Measurements from ENCODE around the gene RCHY1.
"Not testable (repeated sequence)": the region's sequence is repeated elsewhere in the genome, so short reads cannot be mapped to it uniquely, and the experiment has no call there.

RCHY1 gene

GRCh38 chr4:75514949-75515612, 878 bp upstream of the RCHY1 start:
- no peak for DNase-seq

GRCh38 chr4:75513526-75514130, 575 bp downstream of the RCHY1 start:
- no peak for DNase-seq

- no peak for DNase-seq
Measured at GRCh38 chr4:75512386-75513211, 1.6 kb downstream of the RCHY1 start.

- DNase-seq = no peak
Measured at GRCh38 chr4:75511841-75512240, 2.4 kb downstream of the RCHY1 start.

GRCh38 chr4:75509592-75509991, 4.6 kb downstream of the RCHY1 start:
- not testable (repeated sequence) for DNase-seq

- no peak for DNase-seq
Measured at GRCh38 chr4:75505630-75506029, 8.6 kb downstream of the RCHY1 start.

GRCh38 chr4:75502671-75503070, 11.5 kb downstream of the RCHY1 start:
- no peak for DNase-seq

- DNase-seq = no peak
Measured at GRCh38 chr4:75499900-75500299, 14.3 kb downstream of the RCHY1 start.

GRCh38 chr4:75498041-75498440, 16.2 kb downstream of the RCHY1 start:
- DNase-seq = no peak

- no peak for DNase-seq
Measured at GRCh38 chr4:75497133-75497532, 17.1 kb downstream of the RCHY1 start.

- DNase-seq = no peak
Measured at GRCh38 chr4:75496406-75496805, 17.8 kb downstream of the RCHY1 start.

GRCh38 chr4:75495476-75495875, 18.7 kb downstream of the RCHY1 start:
- DNase-seq = no peak

GRCh38 chr4:75494563-75494962, 19.6 kb downstream of the RCHY1 start:
- DNase-seq = no peak

GRCh38 chr4:75490155-75490554, 24.0 kb downstream of the RCHY1 start:
- DNase-seq = peak; percentile 0

GRCh38 chr4:75484190-75484589, 30.0 kb downstream of the RCHY1 start:
- DNase-seq = no peak

- DNase-seq = no peak
Measured at GRCh38 chr4:75477201-75477600, 37.0 kb downstream of the RCHY1 start.

- no peak for DNase-seq
Measured at GRCh38 chr4:75470738-75471137, 43.5 kb downstream of the RCHY1 start.

- no peak for DNase-seq
Measured at GRCh38 chr4:75469896-75470295, 44.3 kb downstream of the RCHY1 start.

- DNase-seq = no peak
Measured at GRCh38 chr4:75457365-75457764, 56.8 kb downstream of the RCHY1 start.

GRCh38 chr4:75434105-75434504, 80.1 kb downstream of the RCHY1 start:
- DNase-seq = no peak

- DNase-seq = no peak
Measured at GRCh38 chr4:75432683-75433082, 81.5 kb downstream of the RCHY1 start.

- peak; percentile 29 for DNase-seq
Measured at GRCh38 chr4:75429208-75429607, 85.0 kb downstream of the RCHY1 start.
